CD8-positive, alpha-beta memory T cell (primary cell): ENCODE measurements around the gene PIGS. TPM values are rescaled to one million over a fixed set of nuclear protein-coding genes. Genes with fewer than 3 reads are reported as not detected.
"Not testable (repeated sequence)": the region's sequence is repeated elsewhere in the genome, so short reads cannot be mapped to it uniquely, and the experiment has no call there.

Experiments used
- CTCF ChIA-PET: fragments of 350-600 bp; sonication (Branson Sonifier 250); formaldehyde crosslinking; loops from one replicate; lab custom pipeline; 2021; ENCODE audit warnings: antibody characterized with exemption; lab: Charles Lee
- POLR2A ChIA-PET: fragments of 350-600 bp; sonication (Branson Sonifier 250); formaldehyde crosslinking; loops from one replicate; lab custom pipeline; 2021; ENCODE audit warnings: antibody characterized with exemption; lab: Charles Lee
- DNase-seq, 5 donors: peaks; one replicate each; pipeline versions ENCODE4 v3.0.0 to v3.0.0-alpha.2; 2020 to 2022; ENCODE audit warnings: mixed read lengths in 1 of 5
- H3K27ac ChIP-seq: one replicate; pipeline ENCODE4 v1.7.0; 2013; ENCODE audit warnings: low read depth, mild to moderate bottlenecking, low read length, moderate library complexity
- H3K27me3 ChIP-seq: 2 replicates; pipeline ENCODE4 v1.7.0; 2013; ENCODE audit warnings: low read length, mild to moderate bottlenecking; ENCODE audit not compliant: insufficient read depth, poor library complexity, severe bottlenecking
- H3K36me3 ChIP-seq: 2 replicates; pipeline ENCODE4 v1.7.0; 2013; ENCODE audit warnings: mild to moderate bottlenecking, low read length, moderate library complexity; ENCODE audit not compliant: insufficient read depth
- H3K4me1 ChIP-seq: 2 replicates; pipeline ENCODE4 v1.7.0; 2013; ENCODE audit warnings: mild to moderate bottlenecking, low read length, moderate library complexity; ENCODE audit not compliant: insufficient read depth
- H3K4me3 ChIP-seq: 2 replicates; pipeline ENCODE4 v1.7.0; 2013; ENCODE audit warnings: mild to moderate bottlenecking, low read length
- H3K9me3 ChIP-seq: 2 replicates; pipeline ENCODE4 v1.7.0; 2013; ENCODE audit warnings: mild to moderate bottlenecking, low read length
- H3K27ac Mint-ChIP-seq, 8 donors: one replicate each; pipeline ENCODE4 v1.8.0; 2020 to 2021; ENCODE audit warnings: mixed read lengths in 8 of 8, mild to moderate bottlenecking in 6 of 8, inconsistent platforms in 3 of 8, moderate library complexity in 3 of 8
- H3K27me3 Mint-ChIP-seq, 2 donors: one replicate each; pipeline ENCODE4 v1.8.0; 2020 to 2021; ENCODE audit warnings: mixed read lengths in 2 of 2, mild to moderate bottlenecking in 1 of 2, moderate library complexity in 1 of 2
- H3K36me3 Mint-ChIP-seq, 3 donors: one replicate each; pipeline ENCODE4 v1.8.0; 2020 to 2021; ENCODE audit warnings: mixed read lengths in 3 of 3, inconsistent platforms in 1 of 3, mild to moderate bottlenecking in 1 of 3
- H3K4me1 Mint-ChIP-seq, 3 donors: one replicate each; pipeline ENCODE4 v1.8.0; 2020 to 2021; ENCODE audit warnings: mixed read lengths in 3 of 3, inconsistent platforms in 1 of 3, mild to moderate bottlenecking in 1 of 3
- H3K4me3 Mint-ChIP-seq, 7 donors: one replicate each; pipeline ENCODE4 v1.8.0; 2020 to 2021; ENCODE audit warnings: mixed read lengths in 7 of 7, mild to moderate bottlenecking in 6 of 7, moderate library complexity in 4 of 7, inconsistent platforms in 2 of 7
- H3K9me3 Mint-ChIP-seq, 5 donors: one replicate each; pipeline ENCODE4 v1.8.0; 2020 to 2022; ENCODE audit warnings: mixed read lengths in 5 of 5, mild to moderate bottlenecking in 3 of 5, moderate library complexity in 2 of 5, inconsistent platforms in 1 of 5
- polyA plus RNA-seq: library from polyadenylated mRNA; unstranded; fragments of 300-500 nt; fragmentation: Illumina TruSeq; gene quantifications from one replicate; pipeline ENCODE4 v1.2.3, GENCODE V29; 2021
- total RNA-seq, 2 experiments: library from RNA; stranded (reverse); gene quantifications; one replicate each; pipeline ENCODE4 v1.2.3, GENCODE V29; 2021

The PIGS gene
- total and polyA plus RNA-seq, 3 experiments from 2014 or later, result 48.7 to 61.0 (median 50.0) TPM

GRCh38 chr17:28523876-28524275, 47.4 kb downstream of the PIGS start:
- H3K36me3 ChIP-seq, result no peaks in the 10 kb centered on the region
- DNase-seq, result no peak
- no peak overlapping the region for H3K27ac ChIP-seq
- no peaks in the 10 kb centered on the region for H3K27me3 ChIP-seq
- no peaks in the 10 kb centered on the region for H3K4me1 ChIP-seq
- POLR2A ChIA-PET, result no interaction called here
- H3K9me3 Mint-ChIP-seq, result no peaks in the 10 kb centered on the region
- no peaks in the 10 kb centered on the region for H3K9me3 ChIP-seq
- H3K4me1 Mint-ChIP-seq, result peaks cover 0 to 1% (median 0%) of the 10 kb centered on the region in 3 donors
- no peaks in the 10 kb centered on the region for H3K36me3 Mint-ChIP-seq
- no peak overlapping the region for H3K4me3 ChIP-seq
- peaks cover 0 to 5% of the 10 kb centered on the region in 2 donors for H3K27me3 Mint-ChIP-seq
- H3K27ac Mint-ChIP-seq, result peak overlapping the region in 1 of 8 donors; percentile 86
- CTCF ChIA-PET, result no interaction called here
- H3K4me3 Mint-ChIP-seq, result no peak overlapping the region

GRCh38 chr17:28523186-28523585, 48.1 kb downstream of the PIGS start:
- no peak overlapping the region for H3K27ac Mint-ChIP-seq
- H3K4me3 Mint-ChIP-seq, result no peak overlapping the region
- CTCF ChIA-PET, result no interaction called here
- H3K27me3 Mint-ChIP-seq, result peaks cover 0 to 9% of the 10 kb centered on the region in 2 donors
- no peaks in the 10 kb centered on the region for H3K36me3 ChIP-seq
- DNase-seq, result no peak
- H3K4me1 ChIP-seq, result no peaks in the 10 kb centered on the region
- no peaks in the 10 kb centered on the region for H3K9me3 ChIP-seq
- POLR2A ChIA-PET, result no interaction called here
- no peaks in the 10 kb centered on the region for H3K27me3 ChIP-seq
- H3K4me1 Mint-ChIP-seq, result peaks cover 0 to 1% (median 0%) of the 10 kb centered on the region in 3 donors
- H3K27ac ChIP-seq, result no peak overlapping the region
- no peaks in the 10 kb centered on the region for H3K36me3 Mint-ChIP-seq
- no peak overlapping the region for H3K4me3 ChIP-seq
- H3K9me3 Mint-ChIP-seq, result no peaks in the 10 kb centered on the region

GRCh38 chr17:28522281-28522680, 49.0 kb downstream of the PIGS start:
- H3K27me3 Mint-ChIP-seq, H3K4me3 ChIP-seq, H3K9me3 ChIP-seq, H3K27me3 ChIP-seq, H3K4me1 ChIP-seq, H3K4me1 Mint-ChIP-seq, H3K36me3 Mint-ChIP-seq, H3K9me3 Mint-ChIP-seq, H3K4me3 Mint-ChIP-seq, DNase-seq, H3K27ac ChIP-seq, H3K27ac Mint-ChIP-seq, POLR2A ChIA-PET, H3K36me3 ChIP-seq, CTCF ChIA-PET: not testable (repeated sequence)

- H3K9me3 ChIP-seq, result no peaks in the 10 kb centered on the region
- no peak overlapping the region for H3K4me3 ChIP-seq
- H3K27ac ChIP-seq, result no peak overlapping the region
- DNase-seq, result peak in 1 of 5 donors; percentile 31
- Mint-ChIP-seq H3K4me1 (no peaks in the 10 kb centered on the region), H3K36me3 (no peaks in the 10 kb centered on the region), H3K27ac (no peak overlapping the region), H3K9me3 (no peaks in the 10 kb centered on the region), H3K4me3 (no peak overlapping the region), H3K27me3 (peaks cover 0 to 9% of the 10 kb centered on the region in 2 donors)
- ChIA-PET POLR2A (no interaction called here), CTCF (no interaction called here)
- H3K27me3 ChIP-seq, result no peaks in the 10 kb centered on the region
- no peaks in the 10 kb centered on the region for H3K4me1 ChIP-seq
- H3K36me3 ChIP-seq, result no peaks in the 10 kb centered on the region
These were observed 49.8 kb downstream of the PIGS start for GRCh38 chr17:28521311-28522085.

- Mint-ChIP-seq H3K27ac (peak overlapping the region in 2 of 8 donors; percentile 36 to 42), H3K4me1 (no peaks in the 10 kb centered on the region), H3K36me3 (no peaks in the 10 kb centered on the region), H3K9me3 (no peaks in the 10 kb centered on the region), H3K27me3 (peaks cover 0 to 9% of the 10 kb centered on the region in 2 donors), H3K4me3 (no peak overlapping the region)
- POLR2A ChIA-PET, result no interaction called here
- no peak overlapping the region for H3K4me3 ChIP-seq
- H3K27me3 ChIP-seq, result no peaks in the 10 kb centered on the region
- no peaks in the 10 kb centered on the region for H3K4me1 ChIP-seq
- no peaks in the 10 kb centered on the region for H3K36me3 ChIP-seq
- CTCF ChIA-PET, result no interaction called here
- no peaks in the 10 kb centered on the region for H3K9me3 ChIP-seq
- H3K27ac ChIP-seq, result no peak overlapping the region
- DNase-seq, result no peak
These were observed 50.6 kb downstream of the PIGS start for GRCh38 chr17:28520687-28521086.

- POLR2A ChIA-PET, result no interaction called here
- DNase-seq, result no peak
- Mint-ChIP-seq H3K27me3 (peaks cover 0 to 9% of the 10 kb centered on the region in 2 donors), H3K4me3 (no peak overlapping the region), H3K36me3 (no peaks in the 10 kb centered on the region), H3K27ac (no peak overlapping the region), H3K4me1 (no peaks in the 10 kb centered on the region), H3K9me3 (no peaks in the 10 kb centered on the region)
- no peaks in the 10 kb centered on the region for H3K36me3 ChIP-seq
- H3K4me1 ChIP-seq, result no peaks in the 10 kb centered on the region
- no peaks in the 10 kb centered on the region for H3K27me3 ChIP-seq
- H3K4me3 ChIP-seq, result no peak overlapping the region
- H3K9me3 ChIP-seq, result no peaks in the 10 kb centered on the region
- CTCF ChIA-PET, result no interaction called here
- H3K27ac ChIP-seq, result no peak overlapping the region
These were observed 52.1 kb downstream of the PIGS start for GRCh38 chr17:28519236-28519635.

GRCh38 chr17:28518578-28518977, 52.7 kb downstream of the PIGS start:
- CTCF ChIA-PET, result no interaction called here
- H3K4me1 ChIP-seq, result no peaks in the 10 kb centered on the region
- no peaks in the 10 kb centered on the region for H3K4me1 Mint-ChIP-seq
- H3K4me3 Mint-ChIP-seq, result no peak overlapping the region
- H3K4me3 ChIP-seq, result no peak overlapping the region
- no peak overlapping the region for H3K27ac ChIP-seq
- POLR2A ChIA-PET, result no interaction called here
- DNase-seq, result no peak
- H3K9me3 Mint-ChIP-seq, result no peaks in the 10 kb centered on the region
- H3K27me3 ChIP-seq, result no peaks in the 10 kb centered on the region
- no peaks in the 10 kb centered on the region for H3K36me3 ChIP-seq
- no peaks in the 10 kb centered on the region for H3K9me3 ChIP-seq
- no peaks in the 10 kb centered on the region for H3K36me3 Mint-ChIP-seq
- H3K27ac Mint-ChIP-seq, result no peak overlapping the region
- H3K27me3 Mint-ChIP-seq, result peaks cover 2 to 14% of the 10 kb centered on the region in 2 donors

- Mint-ChIP-seq H3K27ac (no peak overlapping the region), H3K4me1 (no peaks in the 10 kb centered on the region), H3K4me3 (no peak overlapping the region), H3K36me3 (no peaks in the 10 kb centered on the region), H3K9me3 (no peaks in the 10 kb centered on the region), H3K27me3 (peaks cover 4 to 18% of the 10 kb centered on the region in 2 donors)
- Histone ChIP-seq H3K27ac (no peak overlapping the region), H3K4me1 (no peaks in the 10 kb centered on the region), H3K36me3 (no peaks in the 10 kb centered on the region), H3K4me3 (no peak overlapping the region), H3K27me3 (no peaks in the 10 kb centered on the region), H3K9me3 (no peaks in the 10 kb centered on the region)
- ChIA-PET POLR2A (no interaction called here), CTCF (no interaction called here)
- no peak for DNase-seq
These were observed 53.2 kb downstream of the PIGS start for GRCh38 chr17:28518132-28518531.
